Testis (tissue), 2 donors: Measurements from ENCODE around the gene TPCN1.

Experiments
- CTCF ChIP-seq, 3 experiments: fragments of 450-650 bp in 2 of 3; fragments of 200-600 bp in 1 of 3; sonication (generic) in 1 of 3; IDR thresholded peaks; one replicate each; pipeline ENCODE4 v1.5.1; 2016 to 2019; ENCODE audit warnings: antibody characterized with exemption in 3 of 3, mild to moderate bottlenecking in 2 of 3, moderate library complexity in 1 of 3
- POLR2A ChIP-seq: fragments of 450-650 bp; IDR thresholded peaks from one replicate; pipeline ENCODE4 v1.6.1; 2017; ENCODE audit warnings: antibody characterized with exemption, mild to moderate bottlenecking, moderate library complexity

- TF ChIP-seq CTCF (IDR thresholded peaks at IDR 0.05) (no peak), POLR2A (no peak)
These were observed 53.6 kb downstream of the TPCN1 start for GRCh38 chr12:113274848-113275247.
